CD4-positive, alpha-beta T cell treated with Interleukin-10 for 1 hour (primary cell): ENCODE results near the gene TTC22.

Experiments
- DNase-seq: peaks from one replicate; pipeline ENCODE4 v3.0.0-alpha.2; 2020

The TTC22 gene

DNA sequence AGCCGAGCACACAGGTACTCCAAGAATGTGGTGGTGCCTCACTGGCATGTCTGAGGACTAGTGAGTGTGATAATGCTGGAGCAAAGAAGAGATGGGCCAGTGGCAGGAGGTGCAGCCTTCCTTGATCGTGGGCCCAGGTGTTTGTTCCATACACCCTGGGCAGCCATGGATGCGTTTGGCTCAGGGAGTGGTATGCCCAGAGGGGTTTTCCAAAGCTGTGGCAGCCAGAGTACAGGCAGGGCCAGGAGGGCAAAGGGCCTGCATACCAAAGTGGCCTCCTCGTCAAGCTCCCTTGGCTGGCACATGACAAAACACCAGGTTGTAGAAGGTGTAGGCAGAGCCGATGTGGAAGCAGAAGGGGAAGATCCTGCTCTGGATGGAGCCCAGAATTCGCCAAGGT, 55.8 kb downstream of the TTC22 start:
- no peak for DNase-seq

DNA sequence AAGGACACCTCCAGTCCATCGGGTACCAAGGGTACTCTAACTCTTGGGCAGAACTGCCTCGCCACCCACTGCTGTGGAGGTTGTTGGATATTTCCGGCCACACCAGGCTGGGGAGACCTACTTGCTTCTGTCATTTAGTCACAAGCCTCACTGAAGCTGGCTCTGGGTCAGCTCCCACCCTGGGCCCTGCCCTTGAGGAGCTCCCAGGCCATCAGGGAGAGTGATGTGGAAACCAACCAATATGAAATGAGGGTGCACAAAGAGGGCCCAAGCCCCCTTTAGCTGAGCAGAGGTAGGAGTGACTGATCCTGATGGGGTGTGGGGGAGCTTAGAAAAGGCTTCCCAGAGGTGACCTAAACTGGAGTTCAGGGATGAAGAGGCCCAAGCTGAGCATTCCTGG, 56.4 kb downstream of the TTC22 start:
- no peak for DNase-seq

DNA sequence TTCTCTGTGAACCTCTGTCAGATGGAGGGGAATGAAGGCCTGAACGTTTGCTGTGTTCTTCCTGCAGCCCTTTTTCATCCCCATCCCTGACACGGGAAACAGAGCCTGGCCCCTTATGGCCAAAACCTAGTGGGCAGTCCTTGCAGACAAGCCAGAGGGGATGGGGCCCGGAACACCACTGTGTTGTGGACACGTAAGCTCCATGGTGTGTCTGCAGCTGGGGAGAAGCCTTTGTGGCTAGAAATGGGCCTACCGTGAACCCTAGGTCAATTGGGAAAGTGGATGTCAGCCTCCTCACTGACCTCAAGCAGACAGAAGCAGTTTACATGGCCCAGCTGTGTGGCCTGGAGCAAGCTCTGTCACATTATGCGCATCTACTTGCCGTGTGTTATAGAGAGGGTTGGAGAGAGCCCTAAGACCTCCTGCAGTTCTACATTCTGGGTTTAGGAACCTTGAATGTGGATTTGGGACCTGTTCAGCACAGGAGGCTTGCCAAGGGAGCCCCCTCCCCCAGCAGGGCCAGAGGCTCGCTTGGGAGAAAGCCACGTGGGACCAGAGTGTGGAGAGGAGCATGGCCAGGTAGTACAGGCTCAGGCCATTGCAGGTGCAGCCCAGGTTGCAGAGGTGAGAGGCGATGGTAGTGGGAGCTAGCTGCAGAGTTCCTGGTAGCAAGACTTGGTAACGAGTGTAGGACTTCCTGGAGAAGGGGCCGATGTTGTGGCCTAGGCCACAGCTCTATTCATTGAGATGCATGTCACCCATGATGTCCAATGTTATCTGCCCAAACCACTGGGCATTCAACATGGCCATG, 57.5 kb downstream of the TTC22 start:
- DNase-seq: no peak

DNA sequence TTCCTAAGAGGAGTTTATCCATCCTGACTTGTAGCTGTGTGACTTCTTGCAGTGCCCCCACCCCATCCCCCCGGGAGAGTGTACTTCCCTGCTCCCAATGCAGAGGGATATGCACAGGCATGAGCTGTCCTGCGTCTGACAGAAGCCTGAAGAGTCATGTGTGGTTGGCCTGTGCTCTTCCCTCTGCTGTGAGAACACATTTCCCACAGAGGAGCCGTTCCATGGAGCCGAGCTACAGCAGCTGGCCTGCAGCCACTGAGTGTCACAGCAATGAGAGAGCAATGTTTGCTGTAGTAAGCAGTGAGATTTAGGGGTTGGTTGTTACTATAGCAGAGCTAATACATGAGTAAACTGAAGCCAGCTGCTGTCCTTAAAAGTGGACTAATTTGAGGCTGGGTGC, 58.8 kb downstream of the TTC22 start:
- no peak for DNase-seq

DNA sequence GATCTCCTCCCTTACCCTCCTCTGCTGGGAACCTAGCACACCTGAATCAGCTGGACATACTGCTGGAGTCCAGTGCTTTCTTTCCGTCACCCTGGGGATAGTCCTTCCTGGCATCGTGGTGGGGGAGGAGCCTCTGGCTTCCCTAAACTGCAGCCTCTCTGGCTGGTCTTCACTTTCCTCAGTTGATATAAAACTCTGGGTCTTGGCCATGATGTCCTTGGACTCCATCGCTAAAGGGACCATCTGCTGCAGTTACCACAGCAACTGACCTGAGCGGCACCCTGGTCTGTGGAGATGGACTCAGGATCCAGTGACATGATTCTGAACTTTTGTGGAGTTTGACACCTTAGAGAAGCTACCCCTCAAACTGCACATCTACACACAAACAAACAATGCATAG, 59.6 kb downstream of the TTC22 start:
- no peak for DNase-seq

DNA sequence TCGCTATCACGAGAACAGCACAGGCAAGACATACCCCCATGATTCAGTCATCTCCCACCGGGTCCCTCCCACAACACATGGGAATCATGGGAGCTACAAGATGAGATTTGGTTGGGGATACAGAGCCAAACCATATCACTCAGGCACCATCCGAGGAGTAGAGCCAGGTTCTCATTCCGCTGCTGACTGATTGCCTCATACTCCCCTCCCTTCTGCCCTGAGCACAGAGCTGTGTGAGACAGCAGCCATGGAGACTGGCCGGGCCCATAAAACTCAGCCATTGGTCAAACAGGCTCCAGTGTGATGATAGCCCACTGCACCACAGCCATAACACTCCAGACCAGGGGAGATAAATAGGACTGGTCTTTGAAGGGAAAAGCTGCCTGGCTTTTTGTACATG, 62.9 kb downstream of the TTC22 start:
- no peak for DNase-seq

DNA sequence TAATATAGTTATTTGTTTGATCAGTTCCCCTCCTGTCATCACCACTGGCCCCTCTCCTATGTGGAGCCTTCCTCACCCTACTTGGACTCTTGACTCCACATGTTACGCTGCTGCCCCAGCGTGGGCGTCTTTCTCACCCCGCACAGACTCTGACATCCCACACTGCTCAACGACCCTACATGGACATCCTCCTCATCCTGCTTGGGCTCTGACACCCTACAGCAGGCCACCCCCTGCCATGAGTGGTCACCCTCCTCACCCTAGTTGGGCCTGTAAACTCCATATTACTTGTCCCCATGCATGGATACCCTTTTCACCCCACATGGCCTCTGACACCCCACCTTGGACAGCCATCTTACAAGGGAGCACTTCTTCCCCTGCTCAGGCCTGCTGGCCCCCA, 64.4 kb downstream of the TTC22 start:
- DNase-seq: no peak
